Measurements from ENCODE around the gene ZNF878. TPM values are rescaled to one million over a fixed set of nuclear protein-coding genes. Genes with fewer than 3 reads are reported as not detected.
"Not testable (repeated sequence)": the region's sequence is repeated elsewhere in the genome, so short reads cannot be mapped to it uniquely, and the experiment has no call there.

The ZNF878 gene
- under 1 TPM in 1 of 2 donors, not detected in 1; 0.14 TPM for total RNA-seq
- long read RNA-seq, donor 1 = 0 reads
- long read RNA-seq, donor 2 = 0 reads

- DNase-seq (ENCODE audit: low spot score) = peak; percentile 92
- intact Hi-C loops (cut with DNase I) = no loop called here
These were observed at the start of gene ZNF878 for GRCh38 chr19:12052497-12053169. Gene ZNF878 (minus strand): TSS chr19:12052961. CDS start chr19:12052801, 160 bp downstream.

- intact Hi-C loops (cut with DNase I) = no loop called here
- DNase-seq (ENCODE audit: low spot score) = no peak
These were observed 45.3 kb upstream of the ZNF878 start for GRCh38 chr19:12098040-12098439.

GRCh38 chr19:12095111-12095790, 42.5 kb upstream of the ZNF878 start:
- intact Hi-C loops (cut with DNase I) = no loop called here
- DNase-seq (ENCODE audit: low spot score) = no peak

- DNase-seq (ENCODE audit: low spot score) = no peak
- intact Hi-C loops (cut with DNase I) = no loop called here
These were observed 41.0 kb upstream of the ZNF878 start for GRCh38 chr19:12093777-12094176.

GRCh38 chr19:12092956-12093355, 40.2 kb upstream of the ZNF878 start:
- no peak for DNase-seq (ENCODE audit: low spot score)
- intact Hi-C loops (cut with DNase I) = no loop called here

- DNase-seq (ENCODE audit: low spot score) = peak; percentile 96
- intact Hi-C loops (cut with DNase I) = no loop called here
These were observed 39.5 kb upstream of the ZNF878 start for GRCh38 chr19:12092065-12092867.

- intact Hi-C loops (cut with DNase I) = no loop called here
- DNase-seq (ENCODE audit: low spot score) = peak; percentile 83
These were observed 38.0 kb upstream of the ZNF878 start for GRCh38 chr19:12090807-12091206.

GRCh38 chr19:12085074-12085818, 32.5 kb upstream of the ZNF878 start:
- intact Hi-C loops (cut with DNase I) = loop anchor here in 1 of 2 donors (5.0 kb wide), 1 partner anchor 478 kb away; no protein-coding TSS in a partner anchor
- DNase-seq (ENCODE audit: low spot score) = no peak

GRCh38 chr19:12083336-12083735, 30.6 kb upstream of the ZNF878 start:
- intact Hi-C loops (cut with DNase I); DNase-seq (ENCODE audit: low spot score): not testable (repeated sequence)

- intact Hi-C loops (cut with DNase I) = no loop called here
- DNase-seq (ENCODE audit: low spot score) = no peak
These were observed 24.6 kb upstream of the ZNF878 start for GRCh38 chr19:12077375-12077774.

- DNase-seq (ENCODE audit: low spot score); intact Hi-C loops (cut with DNase I): not testable (repeated sequence)
These were observed 23.6 kb upstream of the ZNF878 start for GRCh38 chr19:12076331-12076730.

GRCh38 chr19:12075538-12076139, 22.9 kb upstream of the ZNF878 start:
- intact Hi-C loops (cut with DNase I) = no loop called here
- DNase-seq (ENCODE audit: low spot score) = no peak

- DNase-seq (ENCODE audit: low spot score) = peak; percentile 99
- intact Hi-C loops (cut with DNase I) = loop anchor here in 1 of 2 donors (5.0 to 10.0 kb wide), 2 partner anchors 77 to 1720 kb away; partner anchors contain the start of gene ZNF20
These were observed 12.1 kb upstream of the ZNF878 start, which contains the start of gene ZNF844 for GRCh38 chr19:12064590-12065538. Gene ZNF844 (plus strand): TSS chr19:12064731. CDS start chr19:12064874, 143 bp downstream.

GRCh38 chr19:12055784-12056183, 3.0 kb upstream of the ZNF878 start:
- intact Hi-C loops (cut with DNase I) = no loop called here
- DNase-seq (ENCODE audit: low spot score) = no peak

GRCh38 chr19:12052091-12052496, 667 bp downstream of the ZNF878 start:
- no peak for DNase-seq (ENCODE audit: low spot score)
- intact Hi-C loops (cut with DNase I) = no loop called here

GRCh38 chr19:12047868-12048267, 4.9 kb downstream of the ZNF878 start:
- DNase-seq (ENCODE audit: low spot score) = no peak
- intact Hi-C loops (cut with DNase I) = no loop called here

- no peak for DNase-seq (ENCODE audit: low spot score)
- intact Hi-C loops (cut with DNase I) = no loop called here
These were observed 8.9 kb downstream of the ZNF878 start for GRCh38 chr19:12043752-12044422.

Measured in posterior vena cava (tissue), 2 donors.